Fibroblast of mammary gland (primary cell): ENCODE data around the gene GSTM5.

Experiments used
- DNase-seq: peaks from one replicate; pipeline ENCODE4 v3.0.0-alpha.2; 2010; ENCODE audit warnings: low read depth
- H3K4me3 ChIP-seq: 2 replicates; pipeline ENCODE4 v1.5.1; 2011; ENCODE audit warnings: low read depth, mild to moderate bottlenecking, low read length, moderate library complexity; ENCODE audit not compliant: control insufficient read depth
- CTCF ChIP-seq: conservative IDR thresholded peaks from 2 replicates; pipeline ENCODE4 v1.5.1; 2011; ENCODE audit warnings: low read depth, low read length, inconsistent platforms; ENCODE audit not compliant: control insufficient read depth, insufficient read depth

Gene GSTM5

GRCh38 chr1:109757936-109758786 is 46.1 kb downstream of the GSTM5 start:
- no peak for TF ChIP-seq CTCF
- H3K4me3 ChIP-seq: no peak overlapping the region
- no peak for DNase-seq

DNA sequence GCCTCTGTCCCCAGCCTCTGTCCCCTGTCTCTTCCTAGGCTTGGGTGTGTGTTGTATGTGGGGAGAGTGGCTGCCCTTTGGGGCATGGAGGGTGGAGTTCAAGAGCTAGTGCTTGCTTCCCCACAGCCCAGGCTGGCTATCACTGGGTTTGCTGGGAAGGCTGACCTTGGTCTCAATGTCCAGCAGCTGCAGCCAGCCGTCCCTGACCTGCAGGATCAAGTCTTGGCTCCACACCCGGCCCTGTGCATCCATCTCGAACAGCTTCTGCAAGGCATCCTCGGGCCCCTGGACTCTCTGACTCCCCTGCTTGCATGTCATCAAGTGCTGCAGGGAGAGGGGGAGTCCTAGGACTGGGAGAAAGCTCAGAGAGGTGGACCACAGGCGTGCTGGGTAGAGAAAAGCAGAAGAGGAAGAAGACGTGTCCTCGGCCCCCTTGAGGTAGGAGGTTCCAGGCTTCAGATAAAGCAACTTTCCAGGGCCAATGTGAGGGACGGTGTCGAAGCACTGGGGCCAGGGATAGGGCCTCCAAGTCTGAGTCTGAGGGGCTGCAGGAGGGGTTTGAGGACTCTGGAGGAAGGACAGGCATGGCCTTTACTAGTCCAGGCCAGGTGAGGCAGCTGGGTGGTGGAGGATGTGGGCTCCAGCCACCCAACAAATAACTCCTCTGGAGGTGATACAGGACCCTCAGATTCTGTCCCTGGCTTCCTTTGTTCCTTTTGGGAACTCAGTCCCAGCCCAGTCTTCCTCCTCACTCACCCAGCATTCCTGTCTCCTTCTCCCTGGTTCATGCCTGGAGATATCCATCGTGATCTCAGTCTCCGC is 47.7 kb downstream of the GSTM5 start:
- no peak for DNase-seq
- H3K4me3 ChIP-seq: no peak overlapping the region
- TF ChIP-seq CTCF: no peak

DNA sequence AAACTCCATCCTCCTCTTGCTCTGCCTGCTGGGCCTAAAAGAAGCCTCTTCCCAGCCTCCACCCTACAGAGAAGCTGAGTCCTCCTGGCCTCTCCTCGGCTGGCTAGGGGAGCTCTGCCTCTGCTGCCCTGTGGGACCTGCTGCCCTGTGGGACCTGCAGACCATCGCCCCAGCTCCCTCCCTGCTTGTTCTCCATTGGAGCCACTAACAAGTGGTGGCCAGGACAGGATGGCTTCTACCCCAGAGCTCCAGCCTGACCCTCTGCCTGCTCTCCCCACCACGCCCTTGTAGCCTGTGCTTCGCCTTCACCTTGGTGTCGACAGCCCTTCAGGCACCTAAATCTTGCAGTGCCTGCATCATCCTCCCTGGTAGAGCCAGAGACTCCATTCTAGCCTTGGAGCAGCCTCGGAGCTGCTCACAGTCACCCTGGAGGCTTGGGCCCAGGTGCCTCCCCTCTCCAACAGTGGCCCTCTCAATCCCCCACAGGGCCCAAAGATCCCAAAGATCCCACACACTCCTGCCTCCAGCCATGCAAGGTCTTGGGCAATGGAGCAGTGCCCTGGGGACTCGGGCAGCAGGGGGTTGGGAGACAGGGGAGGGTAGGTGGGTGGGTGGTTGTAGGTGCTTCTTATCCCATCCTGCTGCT is 48.7 kb downstream of the GSTM5 start:
- H3K4me3 ChIP-seq: no peak overlapping the region
- DNase-seq: no peak
- TF ChIP-seq CTCF: no peak

DNA sequence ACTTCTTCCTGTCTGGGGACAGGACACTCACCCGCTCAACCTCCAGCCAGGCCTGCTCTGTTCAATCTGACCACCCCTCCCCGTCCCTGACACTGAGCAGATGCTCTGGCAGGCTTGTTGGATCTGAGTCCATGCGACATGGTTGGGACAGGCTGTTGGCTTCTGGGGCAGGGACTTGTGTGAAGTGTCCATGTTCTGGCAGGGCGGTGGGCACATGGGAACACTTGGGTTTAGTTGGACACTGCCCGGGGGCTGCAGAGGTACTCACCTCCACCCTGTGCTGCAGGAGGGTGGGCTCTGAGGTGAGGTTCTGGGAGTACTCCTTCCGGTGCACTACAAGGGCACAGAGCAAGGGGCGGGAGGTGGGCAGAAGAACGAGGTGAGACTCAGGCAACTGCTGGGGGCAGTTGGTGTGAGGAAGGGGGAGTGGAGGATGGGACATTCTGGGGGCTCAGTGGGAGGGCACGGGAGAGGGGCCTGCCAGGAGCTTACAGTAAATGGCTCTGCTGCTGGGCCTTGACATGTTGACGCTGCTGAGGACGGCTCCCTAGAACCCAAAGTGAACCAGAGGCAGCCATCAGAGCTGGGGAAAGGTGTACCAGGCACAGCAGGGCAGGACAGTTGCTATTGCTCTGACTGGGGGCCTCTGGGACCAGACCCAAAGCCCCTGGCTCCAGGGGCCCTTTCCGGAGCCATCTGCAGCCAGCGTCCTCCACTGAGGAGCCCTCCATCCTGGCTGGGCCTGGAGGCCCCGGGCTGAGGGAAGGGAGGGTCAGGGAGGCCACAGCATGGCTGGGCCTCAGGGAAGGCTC is 49.4 kb downstream of the GSTM5 start:
- DNase-seq: no peak
- no peak for TF ChIP-seq CTCF
- H3K4me3 ChIP-seq: no peak overlapping the region

- no peak for TF ChIP-seq CTCF
- no peak for DNase-seq
- H3K4me3 ChIP-seq: no peak overlapping the region
These were observed 50.1 kb downstream of the GSTM5 start for GRCh38 chr1:109762039-109762585.
